NB4 (cell line): ENCODE data around the gene MCRS1.
"Not testable (repeated sequence)": the region's sequence is repeated elsewhere in the genome, so short reads cannot be mapped to it uniquely, and the experiment has no call there.

Source experiments
- POLR2A ChIP-seq: IDR thresholded peaks from 2 replicates; pipeline ENCODE4 v1.6.1; 2011; ENCODE audit warnings: mild to moderate bottlenecking; ENCODE audit not compliant: insufficient read length; ENCODE audit errors: extremely low read depth
- TF ChIP-seq, protein P1 (sequence below): IDR thresholded peaks from one replicate; pipeline ENCODE4 v1.5.1; 2012; ENCODE audit warnings: low read depth, low read length

DNA sequence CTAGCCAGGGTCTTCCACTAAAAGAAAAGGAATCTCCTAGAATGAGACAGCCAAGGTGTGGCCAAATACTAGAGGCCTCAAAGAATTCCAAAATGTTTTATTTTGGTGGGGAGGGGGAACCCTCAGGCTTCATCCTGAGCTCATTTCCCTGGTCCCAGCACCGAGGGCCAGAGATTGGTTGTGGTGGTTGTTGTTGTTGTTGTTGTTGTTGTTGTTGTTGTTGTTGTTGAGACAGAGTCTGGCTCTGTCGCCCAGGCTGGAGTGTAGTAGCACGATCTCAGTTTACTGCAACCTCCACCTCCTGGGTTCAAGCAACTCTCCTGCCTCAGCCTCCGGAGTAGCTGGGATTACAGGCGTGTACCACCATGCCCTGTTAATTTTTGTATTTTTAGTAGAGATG is 33.8 kb downstream of the MCRS1 start:
- TF ChIP-seq, protein P1, sequence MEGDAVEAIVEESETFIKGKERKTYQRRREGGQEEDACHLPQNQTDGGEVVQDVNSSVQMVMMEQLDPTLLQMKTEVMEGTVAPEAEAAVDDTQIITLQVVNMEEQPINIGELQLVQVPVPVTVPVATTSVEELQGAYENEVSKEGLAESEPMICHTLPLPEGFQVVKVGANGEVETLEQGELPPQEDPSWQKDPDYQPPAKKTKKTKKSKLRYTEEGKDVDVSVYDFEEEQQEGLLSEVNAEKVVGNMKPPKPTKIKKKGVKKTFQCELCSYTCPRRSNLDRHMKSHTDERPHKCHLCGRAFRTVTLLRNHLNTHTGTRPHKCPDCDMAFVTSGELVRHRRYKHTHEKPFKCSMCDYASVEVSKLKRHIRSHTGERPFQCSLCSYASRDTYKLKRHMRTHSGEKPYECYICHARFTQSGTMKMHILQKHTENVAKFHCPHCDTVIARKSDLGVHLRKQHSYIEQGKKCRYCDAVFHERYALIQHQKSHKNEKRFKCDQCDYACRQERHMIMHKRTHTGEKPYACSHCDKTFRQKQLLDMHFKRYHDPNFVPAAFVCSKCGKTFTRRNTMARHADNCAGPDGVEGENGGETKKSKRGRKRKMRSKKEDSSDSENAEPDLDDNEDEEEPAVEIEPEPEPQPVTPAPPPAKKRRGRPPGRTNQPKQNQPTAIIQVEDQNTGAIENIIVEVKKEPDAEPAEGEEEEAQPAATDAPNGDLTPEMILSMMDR = not testable (repeated sequence)
- not testable (repeated sequence) for TF ChIP-seq POLR2A
